ENCODE results near the gene UQCC2.

Gene UQCC2

DNA sequence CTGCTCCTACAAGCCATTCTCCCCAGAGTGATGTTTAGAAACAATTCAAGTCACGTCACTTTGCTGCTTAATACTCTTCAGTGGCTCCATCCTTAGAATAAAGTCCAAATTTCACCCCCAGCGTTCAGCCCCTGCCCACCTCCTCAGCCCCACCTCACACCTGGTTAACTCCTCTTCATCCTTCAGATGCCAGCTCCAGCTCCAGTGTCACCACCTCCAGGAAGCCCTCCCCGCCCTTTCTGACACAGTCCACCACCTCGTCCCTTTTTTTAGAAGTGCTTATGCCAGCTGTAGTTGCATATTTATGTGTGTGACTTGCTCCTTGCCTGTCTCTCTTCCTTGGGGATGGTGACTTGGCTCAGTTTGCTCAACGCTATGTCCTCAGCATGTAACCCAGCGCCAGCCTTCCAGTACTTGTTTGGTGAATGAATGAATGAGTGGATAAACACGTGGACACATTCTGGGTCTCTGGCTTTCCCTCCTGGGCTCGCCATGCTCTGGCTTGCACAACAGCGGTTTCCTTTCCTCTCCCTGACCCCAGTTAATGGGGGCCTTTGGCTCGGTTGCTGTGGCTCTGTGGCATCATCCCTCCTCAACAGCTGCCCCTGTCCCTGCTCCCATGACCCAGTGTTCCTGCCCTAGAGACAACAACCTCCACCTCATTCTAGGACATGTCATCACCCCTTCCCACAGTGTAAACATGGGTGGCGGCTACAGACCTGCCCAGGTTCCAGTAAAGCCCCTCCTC is 38.9 kb upstream of the UQCC2 start:
- Histone ChIP-seq H3K27me3 (ENCODE audit: insufficient read depth, low read depth, severe bottlenecking) (no peaks in the 10 kb centered on the region), H3K27ac (peak overlapping the region; percentile 53), H3K36me3 (no peaks in the 10 kb centered on the region), H3K9me3 (ENCODE audit: severe bottlenecking) (no peaks in the 10 kb centered on the region), H3K4me3 (ENCODE audit: low read depth, low read length) (no peak overlapping the region)
- DNase-seq = no peak
- TF ChIP-seq, protein P1, sequence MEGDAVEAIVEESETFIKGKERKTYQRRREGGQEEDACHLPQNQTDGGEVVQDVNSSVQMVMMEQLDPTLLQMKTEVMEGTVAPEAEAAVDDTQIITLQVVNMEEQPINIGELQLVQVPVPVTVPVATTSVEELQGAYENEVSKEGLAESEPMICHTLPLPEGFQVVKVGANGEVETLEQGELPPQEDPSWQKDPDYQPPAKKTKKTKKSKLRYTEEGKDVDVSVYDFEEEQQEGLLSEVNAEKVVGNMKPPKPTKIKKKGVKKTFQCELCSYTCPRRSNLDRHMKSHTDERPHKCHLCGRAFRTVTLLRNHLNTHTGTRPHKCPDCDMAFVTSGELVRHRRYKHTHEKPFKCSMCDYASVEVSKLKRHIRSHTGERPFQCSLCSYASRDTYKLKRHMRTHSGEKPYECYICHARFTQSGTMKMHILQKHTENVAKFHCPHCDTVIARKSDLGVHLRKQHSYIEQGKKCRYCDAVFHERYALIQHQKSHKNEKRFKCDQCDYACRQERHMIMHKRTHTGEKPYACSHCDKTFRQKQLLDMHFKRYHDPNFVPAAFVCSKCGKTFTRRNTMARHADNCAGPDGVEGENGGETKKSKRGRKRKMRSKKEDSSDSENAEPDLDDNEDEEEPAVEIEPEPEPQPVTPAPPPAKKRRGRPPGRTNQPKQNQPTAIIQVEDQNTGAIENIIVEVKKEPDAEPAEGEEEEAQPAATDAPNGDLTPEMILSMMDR (IDR thresholded peaks at IDR 0.05; ENCODE audit: low read depth, low read length) = no peak

GRCh38 chr6:33749401-33749800 is 37.9 kb upstream of the UQCC2 start:
- H3K27me3 ChIP-seq (ENCODE audit: insufficient read depth, low read depth, severe bottlenecking) = no peaks in the 10 kb centered on the region
- H3K4me3 ChIP-seq (ENCODE audit: low read depth, low read length) = no peak overlapping the region
- peak; percentile 59 for DNase-seq
- peak overlapping the region; percentile 26 for H3K27ac ChIP-seq
- no peaks in the 10 kb centered on the region for H3K36me3 ChIP-seq
- TF ChIP-seq, protein P1 (IDR thresholded peaks at IDR 0.05; ENCODE audit: low read depth, low read length) = no peak
- H3K9me3 ChIP-seq (ENCODE audit: severe bottlenecking) = no peaks in the 10 kb centered on the region

- Histone ChIP-seq H3K27ac (peak overlapping the region; percentile 26), H3K36me3 (no peaks in the 10 kb centered on the region), H3K27me3 (ENCODE audit: insufficient read depth, low read depth, severe bottlenecking) (no peaks in the 10 kb centered on the region), H3K4me3 (ENCODE audit: low read depth, low read length) (no peak overlapping the region), H3K9me3 (ENCODE audit: severe bottlenecking) (no peaks in the 10 kb centered on the region)
- DNase-seq = no peak
- TF ChIP-seq, protein P1 (IDR thresholded peaks at IDR 0.05; ENCODE audit: low read depth, low read length) = no peak
Measured at GRCh38 chr6:33748841-33749240, 37.3 kb upstream of the UQCC2 start.

- no peak for DNase-seq
- no peaks in the 10 kb centered on the region for H3K27me3 ChIP-seq (ENCODE audit: insufficient read depth, low read depth, severe bottlenecking)
- no peak overlapping the region for H3K4me3 ChIP-seq (ENCODE audit: low read depth, low read length)
- H3K36me3 ChIP-seq = no peaks in the 10 kb centered on the region
- no peaks in the 10 kb centered on the region for H3K9me3 ChIP-seq (ENCODE audit: severe bottlenecking)
- peak overlapping the region; percentile 2 for H3K27ac ChIP-seq
- TF ChIP-seq, protein P1 (IDR thresholded peaks at IDR 0.05; ENCODE audit: low read depth, low read length) = no peak
Measured at GRCh38 chr6:33747823-33748222, 36.3 kb upstream of the UQCC2 start.

DNA sequence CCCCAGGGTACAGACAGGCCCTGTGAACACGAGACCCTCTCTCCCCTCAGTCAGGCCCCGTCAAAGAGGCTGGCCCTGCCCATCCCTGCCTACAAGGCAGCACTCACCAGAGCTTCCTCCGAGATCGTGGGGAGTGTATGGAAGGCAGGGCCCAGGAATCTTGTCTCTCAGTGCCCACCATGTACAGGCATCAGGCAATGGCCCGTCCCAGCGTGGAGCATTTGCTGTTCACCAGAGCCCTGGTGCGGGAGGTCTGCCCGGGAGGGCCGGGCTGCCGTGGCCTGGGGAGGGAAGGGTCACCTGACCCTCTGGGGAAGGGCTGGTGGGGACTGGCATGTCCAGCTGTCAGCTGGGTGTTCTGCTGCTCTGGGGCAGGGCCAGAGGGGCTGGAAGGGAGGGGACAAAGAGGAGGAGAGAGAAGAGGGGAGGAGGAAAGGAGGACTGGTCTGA is 35.2 kb upstream of the UQCC2 start, which contains the start of gene IP6K3:
TSS of gene IP6K3 (minus strand) at position 255 of the 450 bp plus-strand sequence. CDS start 11,429 bp downstream, outside the sequence.
- Histone ChIP-seq H3K4me3 (ENCODE audit: low read depth, low read length) (no peak within 1 kb of the TSS), H3K36me3 (no peaks in the 10 kb centered on the region), H3K27me3 (ENCODE audit: insufficient read depth, low read depth, severe bottlenecking) (no peaks in the 10 kb centered on the region), H3K27ac (peak within 1 kb of the TSS; percentile 87), H3K9me3 (ENCODE audit: severe bottlenecking) (no peaks in the 10 kb centered on the region)
- DNase-seq = no peak
- TF ChIP-seq, protein P1 (IDR thresholded peaks at IDR 0.05; ENCODE audit: low read depth, low read length) = no peak

Data from WERI-Rb-1 (cell line).